H1 (cell line): Measurements from ENCODE around the gene ZBTB9. TPM values are rescaled to one million over a fixed set of nuclear protein-coding genes. Genes with fewer than 3 reads are reported as not detected.

ENCODE experiments used
- CTCF ChIA-PET: fragments of 300-600 bp; sonication (Branson Sonifier 250); formaldehyde crosslinking; loops from one replicate; lab custom pipeline; 2021; ENCODE audit not compliant: partially characterized antibody; lab: Charles Lee
- POLR2A ChIA-PET: fragments of 300-600 bp; sonication (Branson Sonifier 250); formaldehyde crosslinking; loops from one replicate; lab custom pipeline; 2021; ENCODE audit warnings: inconsistent platforms; ENCODE audit not compliant: partially characterized antibody; lab: Charles Lee
- DNase-seq, 2 experiments: peaks; one replicate each; pipeline versions ENCODE4 v3.0.0 to v3.0.0-alpha.2; 2010 to 2022; ENCODE audit warnings: low spot score in 2 of 2, low read depth in 1 of 2, mixed read lengths in 1 of 2
- FAIRE-seq: peaks from 2 replicates; lab custom pipeline; 2011; peaks lifted over from hg19 to GRCh38; lab: Jason Lieb, UNC
- H2AFZ ChIP-seq: 2 replicates; pipeline ENCODE4 v1.8.1; 2012; ENCODE audit warnings: low read length, inconsistent platforms
- H2AK5ac ChIP-seq: 2 replicates; pipeline ENCODE4 v1.6.1; 2013; ENCODE audit warnings: low read depth, low read length
- H2BK120ac ChIP-seq: replicated peaks from 2 replicates; pipeline ENCODE3; 2013; ENCODE audit warnings: low read depth, low read length, inconsistent platforms
- H2BK12ac ChIP-seq: 2 replicates; pipeline ENCODE4 v1.6.1; 2013; ENCODE audit warnings: low read depth, low read length
- H2BK15ac ChIP-seq: 2 replicates; pipeline ENCODE4 v1.6.1; 2013; ENCODE audit warnings: low read length
- H2BK20ac ChIP-seq: 2 replicates; pipeline ENCODE4 v1.6.1; 2013; ENCODE audit warnings: low read length
- H2BK5ac ChIP-seq: 2 replicates; pipeline ENCODE4 v1.6.1; 2013; ENCODE audit warnings: low read depth, low read length
- H3K14ac ChIP-seq: 2 replicates; pipeline ENCODE4 v1.6.1; 2013; ENCODE audit warnings: inconsistent platforms; ENCODE audit not compliant: insufficient read length
- H3K18ac ChIP-seq: 2 replicates; pipeline ENCODE4 v1.6.1; 2013; ENCODE audit warnings: low read length; ENCODE audit errors: extremely low read depth
- H3K23ac ChIP-seq: 2 replicates; pipeline ENCODE4 v1.6.1; 2013; ENCODE audit warnings: inconsistent platforms; ENCODE audit not compliant: insufficient read length
- H3K23me2 ChIP-seq: 2 replicates; pipeline ENCODE4 v1.6.1; 2013; ENCODE audit warnings: low read depth, low read length
- H3K27ac ChIP-seq: 2 replicates; pipeline ENCODE4 v1.6.1; 2011; ENCODE audit warnings: low read depth, low read length, inconsistent platforms
- H3K27me3 ChIP-seq, 4 experiments: replicated peaks in 1 of 4; 1 replicate in 1 of 4; 2 replicates in 3 of 4; pipeline versions ENCODE4 v1.6.1 to v1.8.1; 2011 to 2013; ENCODE audit warnings: low read length in 3 of 4, mild to moderate bottlenecking in 3 of 4, inconsistent platforms in 2 of 4, mixed read lengths in 2 of 4, moderate library complexity in 1 of 4; ENCODE audit not compliant: control insufficient read depth in 3 of 4, insufficient read depth in 3 of 4; ENCODE audit errors: extremely low read depth in 1 of 4
- H3K36me3 ChIP-seq, 4 experiments: 2 replicates each; pipeline versions ENCODE4 v1.6.1 to v1.8.1; 2011 to 2013; ENCODE audit warnings: mild to moderate bottlenecking in 4 of 4, low read length in 3 of 4, moderate library complexity in 2 of 4, control low read depth in 1 of 4, inconsistent platforms in 1 of 4; ENCODE audit not compliant: insufficient read depth in 4 of 4, control insufficient read depth in 2 of 4
- H3K4ac ChIP-seq: replicated peaks from 2 replicates; pipeline ENCODE3; 2013; ENCODE audit warnings: low read length, low read depth, mixed read lengths, inconsistent platforms; ENCODE audit not compliant: insufficient read length
- H3K4me1 ChIP-seq, 4 experiments: replicated peaks in 1 of 4; 1 replicate in 1 of 4; 2 replicates in 3 of 4; pipeline versions ENCODE4 v1.6.1 to v1.8.1; 2011 to 2013; ENCODE audit warnings: low read length in 3 of 4, inconsistent platforms in 2 of 4, mixed read lengths in 1 of 4; ENCODE audit not compliant: insufficient read depth in 4 of 4, control insufficient read depth in 3 of 4
- H3K4me2 ChIP-seq, 2 experiments: 2 replicates each; pipeline versions ENCODE4 v1.6.1 to v1.8.1; 2011 to 2013; ENCODE audit warnings: low read depth in 2 of 2, low read length in 2 of 2, control low read depth in 1 of 2, inconsistent platforms in 1 of 2, mild to moderate bottlenecking in 1 of 2; ENCODE audit not compliant: insufficient read depth in 1 of 2
- H3K4me3 ChIP-seq, 4 experiments: fragments of 200-600, 300-600 bp in 1 of 4; sonication (generic), shearing (Covaris generic), sonication (Bioruptor Twin) in 1 of 4; 2 replicates each; pipeline versions ENCODE4 v1.5.1 to v1.8.1; 2011 to 2016; ENCODE audit warnings: low read length in 4 of 4, low read depth in 3 of 4, control low read depth in 2 of 4, inconsistent platforms in 2 of 4, mild to moderate bottlenecking in 2 of 4, mixed read lengths in 1 of 4, moderate library complexity in 1 of 4; ENCODE audit not compliant: insufficient read depth in 2 of 4; ENCODE audit errors: extremely low read depth in 1 of 4
- H3K56ac ChIP-seq: replicated peaks from 2 replicates; pipeline ENCODE3; 2013; ENCODE audit warnings: low read depth, mild to moderate bottlenecking, mixed read lengths, low read length, inconsistent platforms; ENCODE audit not compliant: insufficient read length
- H3K79me1 ChIP-seq: 2 replicates; pipeline ENCODE4 v1.6.1; 2013; ENCODE audit warnings: low read depth, low read length, control low read depth
- H3K79me2 ChIP-seq, 2 experiments: 2 replicates each; pipeline versions ENCODE4 v1.6.1 to v1.8.1; 2012 to 2013; ENCODE audit warnings: low read length in 2 of 2, mild to moderate bottlenecking in 2 of 2, inconsistent platforms in 1 of 2; ENCODE audit not compliant: insufficient read depth in 2 of 2, control insufficient read depth in 1 of 2
- H3K9ac ChIP-seq, 4 experiments: replicated peaks in 1 of 4; 1 replicate in 1 of 4; 2 replicates in 3 of 4; pipeline versions ENCODE4 v1.6.1 to v1.8.1; 2011 to 2013; ENCODE audit warnings: low read depth in 3 of 4, low read length in 3 of 4, control low read depth in 2 of 4, mild to moderate bottlenecking in 2 of 4, moderate library complexity in 2 of 4, inconsistent platforms in 1 of 4; ENCODE audit errors: extremely low read depth in 1 of 4
- H3K9me3 ChIP-seq, 2 experiments: 2 replicates each; pipeline versions ENCODE4 v1.6.1 to v1.8.1; 2012 to 2013; ENCODE audit warnings: mild to moderate bottlenecking in 2 of 2, moderate library complexity in 2 of 2, control low read depth in 1 of 2, inconsistent platforms in 1 of 2, low read depth in 1 of 2, low read length in 1 of 2, mixed read lengths in 1 of 2; ENCODE audit not compliant: insufficient read depth in 2 of 2
- H4K20me1 ChIP-seq, 2 experiments: replicated peaks in 1 of 2; 2 replicates each; pipeline versions ENCODE3 to v1.8.1; 2011 to 2013; ENCODE audit warnings: inconsistent platforms in 2 of 2, low read length in 2 of 2, mild to moderate bottlenecking in 1 of 2; ENCODE audit not compliant: insufficient read depth in 2 of 2, control insufficient read depth in 1 of 2
- H4K5ac ChIP-seq: 2 replicates; pipeline ENCODE4 v1.6.1; 2013; ENCODE audit warnings: low read length, low read depth, mixed read lengths, inconsistent platforms; ENCODE audit not compliant: insufficient read length
- H4K8ac ChIP-seq: 2 replicates; pipeline ENCODE4 v1.8.0; 2013; ENCODE audit warnings: mild to moderate bottlenecking, moderate library complexity, low read length, inconsistent platforms; ENCODE audit not compliant: insufficient read depth; ENCODE audit errors: extremely low read depth
- H4K91ac ChIP-seq: replicated peaks from 2 replicates; pipeline ENCODE3; 2013; ENCODE audit warnings: low read length, mixed read lengths, inconsistent platforms; ENCODE audit not compliant: insufficient read length
- BACH1 ChIP-seq: IDR thresholded peaks from 2 replicates; pipeline ENCODE4 v1.6.1; 2012; ENCODE audit warnings: low read length, improper control_type of control experiment
- HDAC6 ChIP-seq: IDR thresholded peaks from one replicate; pipeline ENCODE4 v1.7.1; 2012; ENCODE audit warnings: low read depth, mild to moderate bottlenecking, inconsistent platforms, low read length, moderate library complexity
- RXRA ChIP-seq: IDR thresholded peaks from 2 replicates; pipeline ENCODE4 v1.6.1; 2011; ENCODE audit warnings: low read depth, mild to moderate bottlenecking, low read length, moderate library complexity; ENCODE audit not compliant: insufficient read depth
- WGBS, 2 experiments: shearing (Covaris generic) in 1 of 2; methylation state at CpG; one replicate each; pipeline versions ENCODE4 v1.1.6 to v1.1.7; 2013 to 2015; ENCODE audit warnings: low lambda C conversion rate in 2 of 2, mixed read lengths in 2 of 2, inconsistent platforms in 1 of 2, low coverage in 1 of 2, missing lambda C conversion rate in 1 of 2; ENCODE audit not compliant: insufficient replicate concordance in 2 of 2, insufficient coverage in 1 of 2, insufficient read length in 1 of 2; ENCODE audit errors: extremely low coverage in 1 of 2, missing lambda C conversion rate in 1 of 2; 5-methylcytosine and 5-hydroxymethylcytosine counted together
- polyA plus RNA-seq, 7 experiments: library from polyadenylated mRNA; depleted of rRNA in 3 of 7; stranded (reverse) in 5 of 7; unstranded in 2 of 7; fragments of >200 nt in 5 of 7; fragments of 200-250 nt in 2 of 7; gene quantifications; 1 replicate in 5 of 7; 2 replicates in 1 of 7; 4 replicates in 1 of 7; pipeline versions ENCODE4 v1.2.1 to v1.2.3, GENCODE V29; 2011 to 2013; ENCODE audit warnings: missing spikeins in 2 of 7, mixed read lengths in 2 of 7
- total RNA-seq: library from RNA; stranded (reverse); fragmentation: NEBNext Ultra II Directional; extraction: Animal tissue kit (Norgen Biotek cat#: 25700); gene quantifications from 2 replicates; pipeline ENCODE4 v1.2.1, GENCODE V29; 2021
- TF ChIP-seq, protein P1 (sequence below), 3 experiments: IDR thresholded peaks; 1 replicate in 2 of 3; 2 replicates in 1 of 3; pipeline versions ENCODE4 v1.5.1 to v1.6.1; 2011; ENCODE audit warnings: low read length in 3 of 3, mild to moderate bottlenecking in 3 of 3, inconsistent platforms in 2 of 3, low read depth in 1 of 3, moderate library complexity in 1 of 3; ENCODE audit not compliant: insufficient read depth in 1 of 3; ENCODE audit errors: control extremely low read depth in 1 of 3

ZBTB9 gene
- total and polyA plus RNA-seq, 2 of the 8 experiments (the other 6 are each of a cell fraction or from before 2014, with no cell fraction given), result 16.9 to 20.2 TPM

DNA sequence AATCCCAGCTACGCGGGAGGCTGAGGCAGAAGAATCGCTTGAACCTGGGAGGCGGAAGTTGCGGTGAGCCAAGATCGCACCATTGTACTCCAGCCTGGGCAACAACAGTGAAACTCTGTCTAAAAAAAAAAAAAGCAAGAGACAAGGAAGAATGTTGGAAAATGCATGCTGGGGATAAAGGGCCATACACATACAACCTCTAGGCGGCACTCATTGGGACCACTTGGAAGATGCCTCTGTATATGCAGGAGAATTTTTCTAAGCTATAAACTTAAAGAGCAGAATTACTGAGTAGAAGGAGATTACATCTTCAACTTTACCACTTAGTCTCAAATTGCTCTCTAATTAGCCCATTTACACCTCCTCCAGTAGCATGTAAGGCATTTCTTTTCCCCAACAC is 42.8 kb downstream of the ZBTB9 start:
- Histone ChIP-seq H3K79me2 (no peaks in the 10 kb centered on the region), H3K27ac (no peak overlapping the region), H2BK120ac (no peak overlapping the region), H3K14ac (no peak overlapping the region), H4K5ac (no peak overlapping the region), H3K56ac (no peak overlapping the region), H2BK20ac (no peak overlapping the region), H2BK12ac (no peak overlapping the region), H3K36me3 (no peaks in the 10 kb centered on the region), H3K4me1 (no peaks in the 10 kb centered on the region), H3K4me3 (no peak overlapping the region), H3K79me1 (no peaks in the 10 kb centered on the region), H3K9me3 (0 out of 4 replicates have a peak, but pooled peaks cover 2 to 3% of the 10 kb centered on the region in 2 experiments), H3K18ac (no peak overlapping the region), H3K27me3 (no peaks in the 10 kb centered on the region), H3K4me2 (no peak overlapping the region), H2BK5ac (no peak overlapping the region), H3K23ac (no peak overlapping the region), H3K23me2 (no peaks in the 10 kb centered on the region; the same call in 1 of the 2 replicates), H3K9ac (no peak overlapping the region), H3K4ac (no peak overlapping the region), H2AK5ac (no peak overlapping the region), H4K20me1 (no peaks in the 10 kb centered on the region), H4K91ac (no peak overlapping the region), H4K8ac (no peak overlapping the region), H2AFZ (no peak overlapping the region), H2BK15ac (no peak overlapping the region)
- 93% methylated on average over 7 of the region's 7 CpGs; no CpG with 5 or more reads in 1 of the 2 experiments for WGBS, 2 experiments
- FAIRE-seq (no peak), DNase-seq (no peak)
- CTCF ChIA-PET, result interaction anchor here (0.6 to 3.6 kb wide), 5 partner anchors 12 to 131 kb away, joined by 3 to 18 read pairs (median 4); no protein-coding TSS in a partner anchor
- TF ChIP-seq HDAC6 (no peak), BACH1 (no peak), RXRA (no peak)
- TF ChIP-seq, protein P1, sequence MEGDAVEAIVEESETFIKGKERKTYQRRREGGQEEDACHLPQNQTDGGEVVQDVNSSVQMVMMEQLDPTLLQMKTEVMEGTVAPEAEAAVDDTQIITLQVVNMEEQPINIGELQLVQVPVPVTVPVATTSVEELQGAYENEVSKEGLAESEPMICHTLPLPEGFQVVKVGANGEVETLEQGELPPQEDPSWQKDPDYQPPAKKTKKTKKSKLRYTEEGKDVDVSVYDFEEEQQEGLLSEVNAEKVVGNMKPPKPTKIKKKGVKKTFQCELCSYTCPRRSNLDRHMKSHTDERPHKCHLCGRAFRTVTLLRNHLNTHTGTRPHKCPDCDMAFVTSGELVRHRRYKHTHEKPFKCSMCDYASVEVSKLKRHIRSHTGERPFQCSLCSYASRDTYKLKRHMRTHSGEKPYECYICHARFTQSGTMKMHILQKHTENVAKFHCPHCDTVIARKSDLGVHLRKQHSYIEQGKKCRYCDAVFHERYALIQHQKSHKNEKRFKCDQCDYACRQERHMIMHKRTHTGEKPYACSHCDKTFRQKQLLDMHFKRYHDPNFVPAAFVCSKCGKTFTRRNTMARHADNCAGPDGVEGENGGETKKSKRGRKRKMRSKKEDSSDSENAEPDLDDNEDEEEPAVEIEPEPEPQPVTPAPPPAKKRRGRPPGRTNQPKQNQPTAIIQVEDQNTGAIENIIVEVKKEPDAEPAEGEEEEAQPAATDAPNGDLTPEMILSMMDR (IDR thresholded peaks at IDR 0.05; ENCODE audit: control extremely low read depth in 1 of 3, insufficient read depth in 1 of 3, low read depth in 1 of 3, low read length in 3 of 3), result peak in 1 of 3 experiments; percentile 13; a peak in 1 of 4 replicates
- POLR2A ChIA-PET, result no interaction called here
